ENCODE results near the gene CDK8.

The CDK8 gene

DNA sequence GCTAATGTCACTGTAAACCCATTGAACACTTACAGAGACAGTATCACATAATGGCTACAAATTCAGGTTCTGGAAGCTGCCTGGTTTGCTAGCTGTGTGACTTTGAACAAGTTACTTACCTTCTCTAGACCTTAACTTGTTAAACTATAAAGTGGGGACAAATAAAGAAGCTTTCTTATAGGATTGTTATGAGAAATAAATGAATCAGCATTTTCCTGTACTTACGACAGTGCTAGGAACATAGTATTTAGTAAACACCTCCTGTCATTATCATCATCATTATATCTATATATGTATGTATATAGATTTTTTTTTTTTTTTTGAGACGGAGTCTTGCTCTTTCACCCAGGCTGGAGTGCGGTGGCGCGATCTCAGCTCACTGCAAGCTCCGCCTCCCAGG, 54.9 kb downstream of the CDK8 start:
- TF ChIP-seq SIN3A (IDR thresholded peaks at IDR 0.05; ENCODE audit: borderline replicate concordance, insufficient read depth, low read length), result no peak
- no peak for TF ChIP-seq TAF1 (IDR thresholded peaks at IDR 0.05; ENCODE audit: borderline replicate concordance, insufficient read depth, low read length)
- TF ChIP-seq POLR2AphosphoS5 (IDR thresholded peaks at IDR 0.05; ENCODE audit: low read depth, low read length), result no peak
- TF ChIP-seq, protein P1, sequence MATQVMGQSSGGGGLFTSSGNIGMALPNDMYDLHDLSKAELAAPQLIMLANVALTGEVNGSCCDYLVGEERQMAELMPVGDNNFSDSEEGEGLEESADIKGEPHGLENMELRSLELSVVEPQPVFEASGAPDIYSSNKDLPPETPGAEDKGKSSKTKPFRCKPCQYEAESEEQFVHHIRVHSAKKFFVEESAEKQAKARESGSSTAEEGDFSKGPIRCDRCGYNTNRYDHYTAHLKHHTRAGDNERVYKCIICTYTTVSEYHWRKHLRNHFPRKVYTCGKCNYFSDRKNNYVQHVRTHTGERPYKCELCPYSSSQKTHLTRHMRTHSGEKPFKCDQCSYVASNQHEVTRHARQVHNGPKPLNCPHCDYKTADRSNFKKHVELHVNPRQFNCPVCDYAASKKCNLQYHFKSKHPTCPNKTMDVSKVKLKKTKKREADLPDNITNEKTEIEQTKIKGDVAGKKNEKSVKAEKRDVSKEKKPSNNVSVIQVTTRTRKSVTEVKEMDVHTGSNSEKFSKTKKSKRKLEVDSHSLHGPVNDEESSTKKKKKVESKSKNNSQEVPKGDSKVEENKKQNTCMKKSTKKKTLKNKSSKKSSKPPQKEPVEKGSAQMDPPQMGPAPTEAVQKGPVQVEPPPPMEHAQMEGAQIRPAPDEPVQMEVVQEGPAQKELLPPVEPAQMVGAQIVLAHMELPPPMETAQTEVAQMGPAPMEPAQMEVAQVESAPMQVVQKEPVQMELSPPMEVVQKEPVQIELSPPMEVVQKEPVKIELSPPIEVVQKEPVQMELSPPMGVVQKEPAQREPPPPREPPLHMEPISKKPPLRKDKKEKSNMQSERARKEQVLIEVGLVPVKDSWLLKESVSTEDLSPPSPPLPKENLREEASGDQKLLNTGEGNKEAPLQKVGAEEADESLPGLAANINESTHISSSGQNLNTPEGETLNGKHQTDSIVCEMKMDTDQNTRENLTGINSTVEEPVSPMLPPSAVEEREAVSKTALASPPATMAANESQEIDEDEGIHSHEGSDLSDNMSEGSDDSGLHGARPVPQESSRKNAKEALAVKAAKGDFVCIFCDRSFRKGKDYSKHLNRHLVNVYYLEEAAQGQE (IDR thresholded peaks at IDR 0.05; ENCODE audit: insufficient read depth in 1 of 2, low read depth in 2 of 2, low read length in 2 of 2), result no peak

- TF ChIP-seq TAF1 (IDR thresholded peaks at IDR 0.05; ENCODE audit: borderline replicate concordance, insufficient read depth, low read length) (no peak), FOXP2 (optimal IDR thresholded peaks at IDR 0.05; ENCODE audit: borderline replicate concordance, extremely low read depth, extremely low read length, insufficient read depth) (no peak), SIN3A (IDR thresholded peaks at IDR 0.05; ENCODE audit: borderline replicate concordance, insufficient read depth, low read length) (no peak), POLR2AphosphoS5 (IDR thresholded peaks at IDR 0.05; ENCODE audit: low read depth, low read length) (no peak)
- TF ChIP-seq, protein P1 (IDR thresholded peaks at IDR 0.05; ENCODE audit: insufficient read depth in 1 of 2, low read depth in 2 of 2, low read length in 2 of 2), result no peak
Observed at GRCh38 chr13:26310003-26310402, 56.1 kb downstream of the CDK8 start.

DNA sequence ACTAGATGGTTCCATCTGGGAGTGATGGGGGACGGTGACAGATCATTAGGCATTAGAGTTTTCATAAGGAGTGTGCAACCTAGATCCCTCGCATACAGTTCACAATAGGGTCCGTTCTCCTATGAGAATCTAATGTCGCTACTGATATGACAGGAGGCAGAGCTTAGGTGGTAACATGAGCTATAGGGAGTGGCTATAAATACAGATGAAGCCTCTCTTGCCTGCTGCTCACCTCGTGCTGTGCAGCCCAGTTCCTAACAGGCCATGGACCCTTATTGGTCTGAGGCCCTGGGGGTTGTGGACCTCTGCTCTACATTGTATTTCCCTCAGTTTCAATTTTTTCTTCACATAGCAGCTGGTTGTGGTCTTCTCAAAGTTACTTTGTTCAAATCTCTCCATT, 56.5 kb downstream of the CDK8 start:
- TF ChIP-seq POLR2AphosphoS5 (IDR thresholded peaks at IDR 0.05; ENCODE audit: low read depth, low read length), result no peak
- no peak for TF ChIP-seq SIN3A (IDR thresholded peaks at IDR 0.05; ENCODE audit: borderline replicate concordance, insufficient read depth, low read length)
- no peak for TF ChIP-seq FOXP2 (optimal IDR thresholded peaks at IDR 0.05; ENCODE audit: borderline replicate concordance, extremely low read depth, extremely low read length, insufficient read depth)
- no peak for TF ChIP-seq TAF1 (IDR thresholded peaks at IDR 0.05; ENCODE audit: borderline replicate concordance, insufficient read depth, low read length)
- TF ChIP-seq, protein P1 (IDR thresholded peaks at IDR 0.05; ENCODE audit: insufficient read depth in 1 of 2, low read depth in 2 of 2, low read length in 2 of 2), result no peak

DNA sequence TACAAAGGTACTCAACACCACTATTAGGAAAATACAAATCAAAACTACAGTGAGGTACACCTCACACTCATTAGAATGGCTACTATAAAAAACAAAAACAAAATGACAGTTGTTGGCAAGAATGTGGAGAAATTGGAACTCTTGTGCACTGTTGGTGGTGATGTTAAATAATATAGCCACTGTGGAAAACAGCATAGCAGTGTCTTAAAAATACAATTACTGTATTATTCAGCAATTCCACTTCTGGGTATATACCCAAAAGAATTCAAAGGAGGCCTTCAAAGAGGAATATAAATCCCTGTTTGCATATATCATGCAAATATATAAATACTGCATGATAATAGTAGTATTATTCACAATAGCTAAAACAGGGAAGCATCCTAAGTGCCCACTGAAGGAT, 66.8 kb downstream of the CDK8 start:
- no peak for TF ChIP-seq TAF1 (IDR thresholded peaks at IDR 0.05; ENCODE audit: borderline replicate concordance, insufficient read depth, low read length)
- TF ChIP-seq SIN3A (IDR thresholded peaks at IDR 0.05; ENCODE audit: borderline replicate concordance, insufficient read depth, low read length), result no peak
- no peak for TF ChIP-seq FOXP2 (optimal IDR thresholded peaks at IDR 0.05; ENCODE audit: borderline replicate concordance, extremely low read depth, extremely low read length, insufficient read depth)
- no peak for TF ChIP-seq POLR2AphosphoS5 (IDR thresholded peaks at IDR 0.05; ENCODE audit: low read depth, low read length)
- TF ChIP-seq, protein P1 (IDR thresholded peaks at IDR 0.05; ENCODE audit: insufficient read depth in 1 of 2, low read depth in 2 of 2, low read length in 2 of 2), result no peak

DNA sequence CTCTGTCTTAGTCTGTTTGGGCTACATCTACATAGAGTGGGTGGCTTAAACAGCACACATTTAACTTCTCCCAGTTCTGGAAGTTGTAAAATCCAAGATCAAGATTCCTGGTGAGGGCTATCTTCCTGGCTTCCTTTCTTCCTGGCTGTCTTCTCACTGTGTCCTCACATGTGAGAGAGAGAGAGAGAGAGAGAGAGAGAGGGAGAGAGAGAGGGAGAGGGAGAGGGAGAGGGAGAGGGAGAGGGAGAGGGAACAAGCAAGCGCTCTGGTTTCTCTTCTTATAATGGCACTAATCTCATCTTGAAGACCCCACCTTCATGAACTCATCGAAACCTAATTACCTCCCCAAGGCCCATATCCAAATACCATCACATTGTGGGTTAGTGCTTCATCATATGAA, 69.2 kb downstream of the CDK8 start:
- TF ChIP-seq, protein P1 (IDR thresholded peaks at IDR 0.05; ENCODE audit: insufficient read depth in 1 of 2, low read depth in 2 of 2, low read length in 2 of 2), result no peak
- no peak for TF ChIP-seq FOXP2 (optimal IDR thresholded peaks at IDR 0.05; ENCODE audit: borderline replicate concordance, extremely low read depth, extremely low read length, insufficient read depth)
- no peak for TF ChIP-seq SIN3A (IDR thresholded peaks at IDR 0.05; ENCODE audit: borderline replicate concordance, insufficient read depth, low read length)
